Mucosa of descending colon (tissue), 3 donors: ENCODE results near the gene RABAC1. TPM values are rescaled to one million over a fixed set of nuclear protein-coding genes. Genes with fewer than 3 reads are reported as not detected.

Experiments used
- ATAC-seq: fragments of 200-7000 bp; cut with Tn5 transposase; one replicate; pipeline ENCODE4 v1.9.1; 2020; ENCODE audit warnings: mild to moderate bottlenecking, moderate library complexity
- DNase-seq, 3 donors: peaks; one replicate each; pipeline ENCODE4 v3.0.0-alpha.2; 2020
- H3K36me3 ChIP-seq: fragments of 200-600 bp; one replicate; pipeline ENCODE4 v1.8.0; 2021; ENCODE audit warnings: low read depth, mild to moderate bottlenecking
- H3K4me1 ChIP-seq: fragments of 200-600 bp; one replicate; pipeline ENCODE4 v1.8.0; 2021; ENCODE audit warnings: low read depth, mild to moderate bottlenecking
- H3K4me3 ChIP-seq: fragments of 200-600 bp; one replicate; pipeline ENCODE4 v1.8.0; 2021; ENCODE audit warnings: mild to moderate bottlenecking
- H3K9me3 ChIP-seq: fragments of 200-600 bp; one replicate; pipeline ENCODE4 v1.8.0; 2021; ENCODE audit warnings: mild to moderate bottlenecking
- intact Hi-C, 2 donors: fragments of 100-400 bp; cut with DNase I in 1 of 2; cut with micrococcal nuclease in 1 of 2; formaldehyde crosslinking; loops; one replicate each; pipeline versions ENCODE4 v1.11.0 to v1.11.1; 2022; cut with DNase I, micrococcal nuclease
- total RNA-seq, 3 donors: library from RNA; stranded (reverse); fragmentation: NEBNext Ultra II Directional in 2 of 3; extraction: Animal tissue kit (Norgen Biotek cat#: 25700) in 2 of 3; gene quantifications; one replicate each; pipeline versions ENCODE4 v1.2.1 to v1.2.4, GENCODE V29; 2021 to 2023
- TF ChIP-seq, protein P1 (sequence below): fragments of 200-600 bp; IDR thresholded peaks from one replicate; pipeline ENCODE4 v1.8.0; 2022; ENCODE audit warnings: antibody characterized with exemption, mild to moderate bottlenecking
- donor health status: DM: no; HTN: no; CAD: no; lungs with moderate emphysema.
- donor health status: DM: no; HTN: no; CAD: no.
- donor health status: DM: no; HTN: yes; CAD: no.

The RABAC1 gene
- total RNA-seq, 3 donors from 2014 or later, result 150 to 160 (median 152) TPM

DNA sequence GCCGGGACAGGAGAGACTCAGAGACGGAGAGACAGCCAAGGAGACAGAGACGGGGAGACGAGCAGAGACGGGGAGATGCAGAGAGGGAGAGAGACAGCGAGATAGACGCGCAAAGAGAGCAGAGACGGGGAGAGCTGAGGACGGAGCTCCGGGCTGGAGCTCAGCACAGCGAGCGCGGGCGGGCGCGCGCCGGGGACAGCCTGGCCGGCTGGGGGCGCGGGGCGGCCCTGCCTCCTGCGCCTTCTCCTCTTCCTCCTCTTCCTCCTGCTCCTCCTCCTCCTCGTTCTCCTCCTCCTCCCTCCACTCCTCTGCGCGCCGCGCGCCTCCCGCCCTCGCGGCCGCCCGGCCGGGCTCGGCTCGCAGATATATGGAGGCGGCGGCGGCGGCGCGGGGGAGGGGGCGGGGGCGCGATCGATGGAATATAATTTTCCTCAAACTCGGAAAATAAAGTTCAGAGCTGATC lies 30.9 kb downstream of the RABAC1 start, which contains the start of gene ERFL:
TSS of gene ERFL (minus strand) at position 229 of the 463 bp plus-strand sequence. CDS start 15,530 bp downstream, outside the sequence.
- H3K36me3 ChIP-seq, result no peaks in the 10 kb centered on the region

GRCh38 chr19:41927497-41928192 lies 31.5 kb downstream of the RABAC1 start:
- Histone ChIP-seq H3K36me3 (no peaks in the 10 kb centered on the region), H3K4me1 (peaks cover 17% of the 10 kb centered on the region), H3K4me3 (no peak overlapping the region), H3K9me3 (no peaks in the 10 kb centered on the region)
- ATAC-seq (peak; percentile 16), DNase-seq (peak in 1 of 3 donors; percentile 60)
- TF ChIP-seq, protein P1, sequence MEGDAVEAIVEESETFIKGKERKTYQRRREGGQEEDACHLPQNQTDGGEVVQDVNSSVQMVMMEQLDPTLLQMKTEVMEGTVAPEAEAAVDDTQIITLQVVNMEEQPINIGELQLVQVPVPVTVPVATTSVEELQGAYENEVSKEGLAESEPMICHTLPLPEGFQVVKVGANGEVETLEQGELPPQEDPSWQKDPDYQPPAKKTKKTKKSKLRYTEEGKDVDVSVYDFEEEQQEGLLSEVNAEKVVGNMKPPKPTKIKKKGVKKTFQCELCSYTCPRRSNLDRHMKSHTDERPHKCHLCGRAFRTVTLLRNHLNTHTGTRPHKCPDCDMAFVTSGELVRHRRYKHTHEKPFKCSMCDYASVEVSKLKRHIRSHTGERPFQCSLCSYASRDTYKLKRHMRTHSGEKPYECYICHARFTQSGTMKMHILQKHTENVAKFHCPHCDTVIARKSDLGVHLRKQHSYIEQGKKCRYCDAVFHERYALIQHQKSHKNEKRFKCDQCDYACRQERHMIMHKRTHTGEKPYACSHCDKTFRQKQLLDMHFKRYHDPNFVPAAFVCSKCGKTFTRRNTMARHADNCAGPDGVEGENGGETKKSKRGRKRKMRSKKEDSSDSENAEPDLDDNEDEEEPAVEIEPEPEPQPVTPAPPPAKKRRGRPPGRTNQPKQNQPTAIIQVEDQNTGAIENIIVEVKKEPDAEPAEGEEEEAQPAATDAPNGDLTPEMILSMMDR, result no peak
- intact Hi-C loops, result no loop called here

More for the DNA sequence above, 30.9 kb downstream of the RABAC1 start, which contains the start of gene ERFL:
- Histone ChIP-seq H3K4me3 (no peak within 1 kb of the TSS), H3K4me1 (peaks cover 17% of the 10 kb centered on the region), H3K9me3 (no peaks in the 10 kb centered on the region)
- TF ChIP-seq, protein P1, result no peak
- ATAC-seq, result peak; percentile 51
- DNase-seq, result peak in 1 of 3 donors; percentile 55
- intact Hi-C loops, result no loop called here

- ATAC-seq (no peak), DNase-seq (peak in 1 of 3 donors; percentile 29)
- Histone ChIP-seq H3K36me3 (no peaks in the 10 kb centered on the region), H3K9me3 (no peaks in the 10 kb centered on the region), H3K4me3 (no peak overlapping the region), H3K4me1 (peaks cover 17% of the 10 kb centered on the region)
- intact Hi-C loops, result no loop called here
- TF ChIP-seq, protein P1, result no peak
Measured at GRCh38 chr19:41926763-41927496, 32.2 kb downstream of the RABAC1 start.

- Histone ChIP-seq H3K36me3 (no peaks in the 10 kb centered on the region), H3K4me1 (peaks cover 17% of the 10 kb centered on the region), H3K9me3 (no peaks in the 10 kb centered on the region), H3K4me3 (no peak overlapping the region)
- ATAC-seq (no peak), DNase-seq (peak in 1 of 3 donors; percentile 35)
- TF ChIP-seq, protein P1, result no peak
- intact Hi-C loops, result no loop called here
Measured at GRCh38 chr19:41926028-41926762, 32.9 kb downstream of the RABAC1 start.

DNA sequence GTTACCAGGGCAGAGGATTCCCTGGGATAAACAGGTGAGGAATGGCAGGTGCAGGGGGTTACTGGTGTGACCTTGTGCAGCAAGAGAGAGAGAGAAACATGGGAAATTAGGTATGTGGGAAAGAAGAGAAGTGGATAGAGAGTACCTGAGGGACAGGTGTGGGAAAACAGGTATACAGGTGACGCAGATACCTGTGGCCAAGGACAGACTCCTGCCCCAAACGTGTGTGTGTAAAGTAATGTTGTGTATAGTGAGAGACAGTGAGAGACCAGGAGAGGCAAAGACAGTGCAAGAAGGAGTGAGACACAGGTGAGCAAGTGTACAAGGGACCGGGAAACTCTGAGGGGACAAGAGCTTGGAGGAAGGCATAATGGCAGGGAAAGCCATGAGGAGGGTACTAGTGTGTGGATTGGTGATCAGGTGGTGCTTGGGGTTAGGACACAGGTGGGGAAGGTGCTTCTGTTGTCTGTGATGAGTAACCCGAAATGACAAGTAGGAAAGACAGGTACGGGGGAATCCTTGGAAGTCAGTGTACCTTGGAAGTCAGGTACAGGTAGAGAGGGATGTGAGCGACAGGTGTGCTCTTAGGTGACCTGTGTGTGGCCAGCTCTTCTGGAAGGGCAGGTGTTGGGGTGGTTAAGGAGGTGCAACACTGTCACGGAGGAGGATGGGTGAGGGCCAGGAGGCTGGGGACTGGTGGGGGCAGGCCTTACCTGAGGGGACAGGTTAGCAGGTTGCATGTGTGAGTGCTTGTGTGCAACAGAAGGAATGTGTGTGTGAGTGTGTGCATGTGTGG lies 33.7 kb downstream of the RABAC1 start:
- peak in 1 of 3 donors; percentile 24 for DNase-seq
- Histone ChIP-seq H3K4me1 (peaks cover 17% of the 10 kb centered on the region), H3K36me3 (no peaks in the 10 kb centered on the region), H3K9me3 (no peaks in the 10 kb centered on the region), H3K4me3 (no peak overlapping the region)
- TF ChIP-seq, protein P1, result no peak
- no peak for ATAC-seq
- intact Hi-C loops, result no loop called here
